Neural progenitor cell (in vitro differentiated cells): Measurements from ENCODE around the gene CCDC183. TPM values are rescaled to one million over a fixed set of nuclear protein-coding genes. Genes with fewer than 3 reads are reported as not detected.
"Not testable (repeated sequence)": the region's sequence is repeated elsewhere in the genome, so short reads cannot be mapped to it uniquely, and the experiment has no call there.

Experiments
- DNase-seq: peaks from one replicate; pipeline ENCODE4 v3.0.0-alpha.2; 2016; ENCODE audit warnings: low spot score
- H2AFZ ChIP-seq: fragments of 200-600 bp; sonication (generic); replicated peaks from 2 replicates; pipeline ENCODE4 v1.6.1; 2016; ENCODE audit warnings: antibody characterized with exemption
- H3F3A ChIP-seq: fragments of 200-600 bp; sonication (generic); 2 replicates; pipeline ENCODE4 v1.6.1; 2016; ENCODE audit warnings: antibody characterized with exemption, low read depth
- H3K27ac ChIP-seq: fragments of 200-600 bp; sonication (generic); 2 replicates; pipeline ENCODE4 v1.5.1; 2016; ENCODE audit warnings: mild to moderate bottlenecking
- H3K27me3 ChIP-seq: fragments of 200-600 bp; sonication (generic); 2 replicates; pipeline ENCODE4 v1.6.1; 2016; ENCODE audit warnings: mild to moderate bottlenecking, moderate library complexity
- H3K36me3 ChIP-seq: fragments of 200-600 bp; sonication (generic); 2 replicates; pipeline ENCODE4 v1.5.1; 2016
- H3K4me1 ChIP-seq: fragments of 200-600 bp; sonication (generic); 2 replicates; pipeline ENCODE4 v1.6.1; 2016; ENCODE audit warnings: mixed run types
- H3K4me2 ChIP-seq: fragments of 200-600 bp; sonication (generic); 2 replicates; pipeline ENCODE4 v1.6.1; 2016
- H3K4me3 ChIP-seq: fragments of 200-600 bp; sonication (generic); 2 replicates; pipeline ENCODE4 v1.5.1; 2016
- H3K79me2 ChIP-seq: fragments of 200-600 bp; sonication (generic); 2 replicates; pipeline ENCODE4 v1.6.1; 2016; ENCODE audit warnings: low read depth
- H3K9ac ChIP-seq: fragments of 200-600 bp; sonication (generic); 2 replicates; pipeline ENCODE4 v1.6.1; 2016
- H3K9me3 ChIP-seq: fragments of 200-600 bp; sonication (generic); 2 replicates; pipeline ENCODE4 v1.5.1; 2016; ENCODE audit warnings: low read depth
- H4K20me1 ChIP-seq: fragments of 200-600 bp; sonication (generic); 2 replicates; pipeline ENCODE4 v1.6.1; 2016; ENCODE audit warnings: low read depth
- H3K27ac Mint-ChIP-seq: 3 replicates; pipeline ENCODE4 v1.8.0; 2021; ENCODE audit warnings: mixed read lengths
- H3K27me3 Mint-ChIP-seq: 2 replicates; pipeline ENCODE4 v1.8.0; 2022; ENCODE audit warnings: low read depth, mild to moderate bottlenecking, inconsistent platforms, moderate library complexity, mixed read lengths; ENCODE audit not compliant: insufficient read depth
- H3K36me3 Mint-ChIP-seq: 3 replicates; pipeline ENCODE4 v1.8.0; 2021; ENCODE audit warnings: mixed read lengths
- H3K4me1 Mint-ChIP-seq: 3 replicates; pipeline ENCODE4 v1.8.0; 2021; ENCODE audit warnings: mixed read lengths
- H3K4me3 Mint-ChIP-seq: 3 replicates; pipeline ENCODE4 v1.8.0; 2021; ENCODE audit warnings: mild to moderate bottlenecking, moderate library complexity, mixed read lengths
- H3K9me3 Mint-ChIP-seq: 3 replicates; pipeline ENCODE4 v1.8.0; 2020; ENCODE audit warnings: mixed read lengths
- CTCF ChIP-seq: fragments of 200-600 bp; sonication (generic); IDR thresholded peaks from 2 replicates; pipeline ENCODE4 v1.5.1; 2017; ENCODE audit warnings: antibody characterized with exemption, mild to moderate bottlenecking
- EZH2 ChIP-seq: fragments of 200-600 bp; sonication (generic); IDR thresholded peaks from 2 replicates; pipeline ENCODE4 v1.6.1; 2017; ENCODE audit warnings: antibody characterized with exemption, mild to moderate bottlenecking, moderate library complexity
- EZH2phosphoT487 ChIP-seq: fragments of 200-600 bp; sonication (generic); IDR thresholded peaks from 2 replicates; pipeline ENCODE4 v1.6.1; 2017; ENCODE audit warnings: antibody characterized with exemption
- total RNA-seq: library from RNA; depleted of rRNA; stranded (reverse); fragments of >200 nt; gene quantifications from 2 replicates; pipeline ENCODE4 v1.2.3, GENCODE V29; 2015; ENCODE audit warnings: low replicate concordance

Gene CCDC183
- total RNA-seq, 1 donor from 2014 or later, result 0.84 TPM

- no peak for TF ChIP-seq CTCF
- no peak for TF ChIP-seq EZH2
- TF ChIP-seq EZH2phosphoT487, result no peak
- no peaks in the 10 kb centered on the region for H3K9me3 ChIP-seq
- H3K27ac Mint-ChIP-seq, result no peak overlapping the region
- H3K4me1 Mint-ChIP-seq, result peaks cover 28% of the 10 kb centered on the region
- no peak overlapping the region for H2AFZ ChIP-seq
- no peaks in the 10 kb centered on the region for H4K20me1 ChIP-seq
- H3K36me3 Mint-ChIP-seq, result no peaks in the 10 kb centered on the region
- H3K79me2 ChIP-seq, result no peaks in the 10 kb centered on the region
- peaks cover 34% of the 10 kb centered on the region for H3K27me3 ChIP-seq
- no peak overlapping the region for H3K4me3 ChIP-seq
- no peaks in the 10 kb centered on the region for H3K36me3 ChIP-seq
- DNase-seq, result no peak
- H3F3A ChIP-seq, result peaks cover 14% of the 10 kb centered on the region
- no peak overlapping the region for H3K27ac ChIP-seq
- peaks cover 12% of the 10 kb centered on the region for H3K4me1 ChIP-seq
- H3K27me3 Mint-ChIP-seq, result peaks cover 16% of the 10 kb centered on the region
- no peak overlapping the region for H3K9ac ChIP-seq
- H3K9me3 Mint-ChIP-seq, result no peaks in the 10 kb centered on the region
- peak overlapping the region; percentile 51 for H3K4me3 Mint-ChIP-seq
- H3K4me2 ChIP-seq, result no peak overlapping the region
These were observed 11.2 kb upstream of the CCDC183 start for GRCh38 chr9:136784997-136785361.

GRCh38 chr9:136785565-136786355 is 10.4 kb upstream of the CCDC183 start:
- not testable (repeated sequence) for H3K36me3 ChIP-seq, H3K9me3 Mint-ChIP-seq, DNase-seq, H3K9ac ChIP-seq, H3K4me2 ChIP-seq, H3K4me3 ChIP-seq, H3K9me3 ChIP-seq, H3K79me2 ChIP-seq, H4K20me1 ChIP-seq, H3K27ac Mint-ChIP-seq, H3K27ac ChIP-seq, H3K4me3 Mint-ChIP-seq, H3K36me3 Mint-ChIP-seq, H2AFZ ChIP-seq
- H3F3A ChIP-seq, result peaks cover 20% of the 10 kb centered on the region
- peaks cover 33% of the 10 kb centered on the region for H3K4me1 Mint-ChIP-seq
- H3K27me3 ChIP-seq, result peaks cover 32% of the 10 kb centered on the region
- peaks cover 11% of the 10 kb centered on the region for H3K27me3 Mint-ChIP-seq
- peaks cover 18% of the 10 kb centered on the region for H3K4me1 ChIP-seq

- no peak for TF ChIP-seq EZH2phosphoT487
- no peak for TF ChIP-seq EZH2
- no peak for TF ChIP-seq CTCF
- peaks cover 20% of the 10 kb centered on the region for H3F3A ChIP-seq
- no peaks in the 10 kb centered on the region for H3K79me2 ChIP-seq
- peaks cover 18% of the 10 kb centered on the region for H3K4me1 ChIP-seq
- Mint-ChIP-seq H3K36me3 (no peaks in the 10 kb centered on the region), H3K9me3 (no peaks in the 10 kb centered on the region), H3K4me1 (peaks cover 33% of the 10 kb centered on the region), H3K4me3 (no peak overlapping the region), H3K27ac (no peak overlapping the region), H3K27me3 (peaks cover 8% of the 10 kb centered on the region)
- H3K36me3 ChIP-seq, result no peaks in the 10 kb centered on the region
- no peak overlapping the region for H3K4me2 ChIP-seq
- no peak overlapping the region for H2AFZ ChIP-seq
- no peak overlapping the region for H3K9ac ChIP-seq
- H3K27ac ChIP-seq, result no peak overlapping the region
- H3K4me3 ChIP-seq, result no peak overlapping the region
- no peaks in the 10 kb centered on the region for H3K9me3 ChIP-seq
- DNase-seq, result no peak
- H3K27me3 ChIP-seq, result peaks cover 28% of the 10 kb centered on the region
- no peaks in the 10 kb centered on the region for H4K20me1 ChIP-seq
These were observed 9.7 kb upstream of the CCDC183 start for GRCh38 chr9:136786451-136786850.

- H3K4me1 Mint-ChIP-seq, result peaks cover 33% of the 10 kb centered on the region
- H3K27me3 Mint-ChIP-seq, H3K9ac ChIP-seq: not testable (repeated sequence)
These were observed 9.2 kb upstream of the CCDC183 start for GRCh38 chr9:136786983-136787382.

More at GRCh38 chr9:136786983-136787382, 9.2 kb upstream of the CCDC183 start:
- not testable (repeated sequence) for H4K20me1 ChIP-seq, H3K27ac Mint-ChIP-seq, H3K27ac ChIP-seq, H3K4me3 Mint-ChIP-seq, H3K4me3 ChIP-seq, H3K9me3 Mint-ChIP-seq, H3K79me2 ChIP-seq, H2AFZ ChIP-seq, H3K9me3 ChIP-seq, DNase-seq, H3K36me3 Mint-ChIP-seq, H3K36me3 ChIP-seq, H3K4me2 ChIP-seq
- H3K4me1 ChIP-seq, result peaks cover 18% of the 10 kb centered on the region
- H3F3A ChIP-seq, result peaks cover 20% of the 10 kb centered on the region
- H3K27me3 ChIP-seq, result peaks cover 22% of the 10 kb centered on the region
